ENCODE results near the gene DYNC2LI1.

- TF ChIP-seq, protein P1, sequence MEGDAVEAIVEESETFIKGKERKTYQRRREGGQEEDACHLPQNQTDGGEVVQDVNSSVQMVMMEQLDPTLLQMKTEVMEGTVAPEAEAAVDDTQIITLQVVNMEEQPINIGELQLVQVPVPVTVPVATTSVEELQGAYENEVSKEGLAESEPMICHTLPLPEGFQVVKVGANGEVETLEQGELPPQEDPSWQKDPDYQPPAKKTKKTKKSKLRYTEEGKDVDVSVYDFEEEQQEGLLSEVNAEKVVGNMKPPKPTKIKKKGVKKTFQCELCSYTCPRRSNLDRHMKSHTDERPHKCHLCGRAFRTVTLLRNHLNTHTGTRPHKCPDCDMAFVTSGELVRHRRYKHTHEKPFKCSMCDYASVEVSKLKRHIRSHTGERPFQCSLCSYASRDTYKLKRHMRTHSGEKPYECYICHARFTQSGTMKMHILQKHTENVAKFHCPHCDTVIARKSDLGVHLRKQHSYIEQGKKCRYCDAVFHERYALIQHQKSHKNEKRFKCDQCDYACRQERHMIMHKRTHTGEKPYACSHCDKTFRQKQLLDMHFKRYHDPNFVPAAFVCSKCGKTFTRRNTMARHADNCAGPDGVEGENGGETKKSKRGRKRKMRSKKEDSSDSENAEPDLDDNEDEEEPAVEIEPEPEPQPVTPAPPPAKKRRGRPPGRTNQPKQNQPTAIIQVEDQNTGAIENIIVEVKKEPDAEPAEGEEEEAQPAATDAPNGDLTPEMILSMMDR (conservative IDR thresholded peaks at IDR 0.05; ENCODE audit: low read depth, low read length): no peak
- TF ChIP-seq EZH2 (IDR thresholded peaks at IDR 0.05; ENCODE audit: low read length, unreplicated experiment): no peak
- no peak for TF ChIP-seq EZH2phosphoT487 (IDR thresholded peaks at IDR 0.05; ENCODE audit: borderline replicate concordance, low read length)
Observed at GRCh38 chr2:43848214-43848613, 74.4 kb downstream of the DYNC2LI1 start.

Measured in PC-3 (cell line).